COR-L47 (cell line): ENCODE data around the gene OGFR.

Experiments used
- DNase-seq: peaks from one replicate; lab custom pipeline; 2025; lab: John Stamatoyannopoulos, UW

Gene OGFR

GRCh38 chr20:62825986-62826645 is 21.5 kb downstream of the OGFR start:
- DNase-seq: no peak

- no peak for DNase-seq
These were observed 22.1 kb downstream of the OGFR start for GRCh38 chr20:62826646-62827310.

GRCh38 chr20:62827311-62828038 is 22.8 kb downstream of the OGFR start:
- DNase-seq: no peak

- DNase-seq: no peak
These were observed 23.4 kb downstream of the OGFR start for GRCh38 chr20:62828051-62828450.

GRCh38 chr20:62828511-62829230 is 24.0 kb downstream of the OGFR start:
- no peak for DNase-seq

- DNase-seq: no peak
These were observed 24.9 kb downstream of the OGFR start for GRCh38 chr20:62829231-62830230.

GRCh38 chr20:62830251-62830650 is 25.6 kb downstream of the OGFR start:
- DNase-seq: no peak

- no peak for DNase-seq
These were observed 26.2 kb downstream of the OGFR start for GRCh38 chr20:62830821-62831220.

GRCh38 chr20:62831361-62831788 is 26.7 kb downstream of the OGFR start:
- no peak for DNase-seq

GRCh38 chr20:62831854-62832211 is 27.2 kb downstream of the OGFR start:
- DNase-seq: no peak

- DNase-seq: no peak
These were observed 27.7 kb downstream of the OGFR start for GRCh38 chr20:62832212-62832922.

GRCh38 chr20:62832951-62833391 is 28.3 kb downstream of the OGFR start:
- DNase-seq: no peak

- DNase-seq: no peak
These were observed 30.5 kb downstream of the OGFR start for GRCh38 chr20:62834967-62835730.

GRCh38 chr20:62835931-62836861 is 31.6 kb downstream of the OGFR start:
- DNase-seq: no peak

- DNase-seq: no peak
These were observed 32.4 kb downstream of the OGFR start for GRCh38 chr20:62836967-62837490.

- DNase-seq: no peak
These were observed 33.1 kb downstream of the OGFR start for GRCh38 chr20:62837790-62838127.

GRCh38 chr20:62838128-62838891 is 33.7 kb downstream of the OGFR start:
- peak; percentile 35 for DNase-seq

GRCh38 chr20:62839261-62839660 is 34.6 kb downstream of the OGFR start:
- DNase-seq: no peak
